Activated B cell treated with CpG ODN at 0.5 μM for 24 hours (primary cell): Measurements from ENCODE around the gene PRELID2. TPM values are rescaled to one million over a fixed set of nuclear protein-coding genes. Genes with fewer than 3 reads are reported as not detected.
"Not testable (repeated sequence)": the region's sequence is repeated elsewhere in the genome, so short reads cannot be mapped to it uniquely, and the experiment has no call there.

Source experiments
- ATAC-seq: fragments of 200-7000 bp; cut with Tn5 transposase; one replicate; pipeline ENCODE4 v1.10.0; 2021; ENCODE audit warnings: low read depth, mild to moderate bottlenecking, moderate library complexity
- CTCF ChIA-PET: fragments of 350-600 bp; sonication (Branson Sonifier 250); formaldehyde crosslinking; loops from one replicate; lab custom pipeline; 2021; ENCODE audit warnings: antibody characterized with exemption; lab: Charles Lee
- POLR2A ChIA-PET: fragments of 350-600 bp; sonication (Branson Sonifier 250); formaldehyde crosslinking; loops from one replicate; lab custom pipeline; 2021; ENCODE audit warnings: antibody characterized with exemption; lab: Charles Lee
- DNase-seq: peaks from one replicate; pipeline ENCODE4 v3.0.0; 2022
- H3K27ac Mint-ChIP-seq: one replicate; pipeline ENCODE4 v1.8.0; 2020; ENCODE audit warnings: mixed read lengths
- H3K27me3 Mint-ChIP-seq: one replicate; pipeline ENCODE4 v1.8.0; 2021; ENCODE audit warnings: mixed read lengths
- H3K36me3 Mint-ChIP-seq: one replicate; pipeline ENCODE4 v1.8.0; 2021; ENCODE audit warnings: low read depth, mixed read lengths
- H3K4me1 Mint-ChIP-seq: one replicate; pipeline ENCODE4 v1.8.0; 2021; ENCODE audit warnings: mixed read lengths
- H3K4me3 Mint-ChIP-seq: one replicate; pipeline ENCODE4 v1.8.0; 2020; ENCODE audit warnings: mild to moderate bottlenecking, mixed read lengths
- H3K9me3 Mint-ChIP-seq: one replicate; pipeline ENCODE4 v1.8.0; 2020; ENCODE audit warnings: mixed read lengths
- CTCF ChIP-seq: fragments of 200-600 bp; IDR thresholded peaks from one replicate; pipeline ENCODE4 v1.8.0; 2022; ENCODE audit warnings: antibody characterized with exemption, mild to moderate bottlenecking
- intact Hi-C: fragments of 100-400 bp; cut with micrococcal nuclease; formaldehyde crosslinking; loops from one replicate; pipeline ENCODE4 v1.15.1; 2024
- total RNA-seq: library from RNA; stranded (reverse); gene quantifications from 2 replicates; pipeline ENCODE4 v1.2.3, GENCODE V29; 2022

Gene PRELID2
- total RNA-seq, 1 donor from 2014 or later, result 3.3 TPM

- CTCF ChIA-PET, result no interaction called here
- no peaks in the 10 kb centered on the region for H3K4me1 Mint-ChIP-seq
- intact Hi-C loops, result no loop called here
- DNase-seq (no peak), ATAC-seq (no peak)
- POLR2A ChIA-PET, result no interaction called here
- H3K4me3 Mint-ChIP-seq, result no peak overlapping the region
- no peak for TF ChIP-seq CTCF
- H3K27ac Mint-ChIP-seq, result no peak overlapping the region
- no peaks in the 10 kb centered on the region for H3K27me3 Mint-ChIP-seq
- peaks cover 2% of the 10 kb centered on the region for H3K9me3 Mint-ChIP-seq
- no peaks in the 10 kb centered on the region for H3K36me3 Mint-ChIP-seq
These were observed 95.3 kb downstream of the PRELID2 start for GRCh38 chr5:145739843-145740242.

GRCh38 chr5:145738227-145738626 is 96.9 kb downstream of the PRELID2 start:
- no peak for TF ChIP-seq CTCF
- POLR2A ChIA-PET, result no interaction called here
- H3K4me3 Mint-ChIP-seq, result no peak overlapping the region
- CTCF ChIA-PET, result no interaction called here
- no peaks in the 10 kb centered on the region for H3K27me3 Mint-ChIP-seq
- ATAC-seq (no peak), DNase-seq (no peak)
- H3K9me3 Mint-ChIP-seq, result peaks cover 2% of the 10 kb centered on the region
- no peak overlapping the region for H3K27ac Mint-ChIP-seq
- H3K36me3 Mint-ChIP-seq, result no peaks in the 10 kb centered on the region
- no peaks in the 10 kb centered on the region for H3K4me1 Mint-ChIP-seq
- intact Hi-C loops, result no loop called here

GRCh38 chr5:145737578-145737977 is 97.6 kb downstream of the PRELID2 start:
- TF ChIP-seq CTCF, result no peak
- Mint-ChIP-seq H3K27me3 (no peaks in the 10 kb centered on the region), H3K4me1 (no peaks in the 10 kb centered on the region), H3K4me3 (no peak overlapping the region), H3K36me3 (no peaks in the 10 kb centered on the region), H3K27ac (no peak overlapping the region), H3K9me3 (peaks cover 2% of the 10 kb centered on the region)
- intact Hi-C loops, result no loop called here
- no peak for ATAC-seq
- ChIA-PET POLR2A (no interaction called here), CTCF (no interaction called here)
- DNase-seq, result no peak

- ATAC-seq, POLR2A ChIA-PET, H3K36me3 Mint-ChIP-seq, H3K27ac Mint-ChIP-seq, H3K4me1 Mint-ChIP-seq, H3K4me3 Mint-ChIP-seq, H3K27me3 Mint-ChIP-seq, DNase-seq, intact Hi-C loops, CTCF ChIA-PET: not testable (repeated sequence)
- H3K9me3 Mint-ChIP-seq, result peaks cover 38% of the 10 kb centered on the region
These were observed 105.2 kb downstream of the PRELID2 start for GRCh38 chr5:145729956-145730355.

- H3K4me1 Mint-ChIP-seq, result no peaks in the 10 kb centered on the region
- H3K36me3 Mint-ChIP-seq, result no peaks in the 10 kb centered on the region
- no peak overlapping the region for H3K27ac Mint-ChIP-seq
- DNase-seq (no peak), ATAC-seq (no peak)
- H3K4me3 Mint-ChIP-seq, result no peak overlapping the region
- no peaks in the 10 kb centered on the region for H3K27me3 Mint-ChIP-seq
- peaks cover 23% of the 10 kb centered on the region for H3K9me3 Mint-ChIP-seq
- intact Hi-C loops, result no loop called here
- POLR2A ChIA-PET, result no interaction called here
- CTCF ChIA-PET, result no interaction called here
- no peak for TF ChIP-seq CTCF
These were observed 111.6 kb downstream of the PRELID2 start for GRCh38 chr5:145723516-145723915.

- DNase-seq, result no peak
- ChIA-PET CTCF (no interaction called here), POLR2A (no interaction called here)
- H3K36me3 Mint-ChIP-seq, result no peaks in the 10 kb centered on the region
- H3K27me3 Mint-ChIP-seq, result no peaks in the 10 kb centered on the region
- H3K9me3 Mint-ChIP-seq, result peaks cover 4% of the 10 kb centered on the region
- no peak for TF ChIP-seq CTCF
- H3K4me3 Mint-ChIP-seq, result no peak overlapping the region
- H3K4me1 Mint-ChIP-seq, result no peaks in the 10 kb centered on the region
- intact Hi-C loops, result no loop called here
- no peak for ATAC-seq
- H3K27ac Mint-ChIP-seq, result no peak overlapping the region
These were observed 116.2 kb downstream of the PRELID2 start for GRCh38 chr5:145718956-145719355.
